Activated CD4-positive, alpha-beta T cell treated with anti-CD3 and anti-CD28 coated beads, Interleukin-10, Interleukin-2, amounts not matched to agents 100 ng/mL and 50 ng/mL, durations not matched to agents 16 hours and 8 hours (primary cell): ENCODE data around the gene ASPM.

ENCODE experiments used
- DNase-seq: peaks from one replicate; pipeline ENCODE4 v3.0.0-alpha.2; 2020

Gene ASPM, protein sequence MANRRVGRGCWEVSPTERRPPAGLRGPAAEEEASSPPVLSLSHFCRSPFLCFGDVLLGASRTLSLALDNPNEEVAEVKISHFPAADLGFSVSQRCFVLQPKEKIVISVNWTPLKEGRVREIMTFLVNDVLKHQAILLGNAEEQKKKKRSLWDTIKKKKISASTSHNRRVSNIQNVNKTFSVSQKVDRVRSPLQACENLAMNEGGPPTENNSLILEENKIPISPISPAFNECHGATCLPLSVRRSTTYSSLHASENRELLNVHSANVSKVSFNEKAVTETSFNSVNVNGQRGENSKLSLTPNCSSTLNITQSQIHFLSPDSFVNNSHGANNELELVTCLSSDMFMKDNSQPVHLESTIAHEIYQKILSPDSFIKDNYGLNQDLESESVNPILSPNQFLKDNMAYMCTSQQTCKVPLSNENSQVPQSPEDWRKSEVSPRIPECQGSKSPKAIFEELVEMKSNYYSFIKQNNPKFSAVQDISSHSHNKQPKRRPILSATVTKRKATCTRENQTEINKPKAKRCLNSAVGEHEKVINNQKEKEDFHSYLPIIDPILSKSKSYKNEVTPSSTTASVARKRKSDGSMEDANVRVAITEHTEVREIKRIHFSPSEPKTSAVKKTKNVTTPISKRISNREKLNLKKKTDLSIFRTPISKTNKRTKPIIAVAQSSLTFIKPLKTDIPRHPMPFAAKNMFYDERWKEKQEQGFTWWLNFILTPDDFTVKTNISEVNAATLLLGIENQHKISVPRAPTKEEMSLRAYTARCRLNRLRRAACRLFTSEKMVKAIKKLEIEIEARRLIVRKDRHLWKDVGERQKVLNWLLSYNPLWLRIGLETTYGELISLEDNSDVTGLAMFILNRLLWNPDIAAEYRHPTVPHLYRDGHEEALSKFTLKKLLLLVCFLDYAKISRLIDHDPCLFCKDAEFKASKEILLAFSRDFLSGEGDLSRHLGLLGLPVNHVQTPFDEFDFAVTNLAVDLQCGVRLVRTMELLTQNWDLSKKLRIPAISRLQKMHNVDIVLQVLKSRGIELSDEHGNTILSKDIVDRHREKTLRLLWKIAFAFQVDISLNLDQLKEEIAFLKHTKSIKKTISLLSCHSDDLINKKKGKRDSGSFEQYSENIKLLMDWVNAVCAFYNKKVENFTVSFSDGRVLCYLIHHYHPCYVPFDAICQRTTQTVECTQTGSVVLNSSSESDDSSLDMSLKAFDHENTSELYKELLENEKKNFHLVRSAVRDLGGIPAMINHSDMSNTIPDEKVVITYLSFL (N-terminal part only)

DNA sequence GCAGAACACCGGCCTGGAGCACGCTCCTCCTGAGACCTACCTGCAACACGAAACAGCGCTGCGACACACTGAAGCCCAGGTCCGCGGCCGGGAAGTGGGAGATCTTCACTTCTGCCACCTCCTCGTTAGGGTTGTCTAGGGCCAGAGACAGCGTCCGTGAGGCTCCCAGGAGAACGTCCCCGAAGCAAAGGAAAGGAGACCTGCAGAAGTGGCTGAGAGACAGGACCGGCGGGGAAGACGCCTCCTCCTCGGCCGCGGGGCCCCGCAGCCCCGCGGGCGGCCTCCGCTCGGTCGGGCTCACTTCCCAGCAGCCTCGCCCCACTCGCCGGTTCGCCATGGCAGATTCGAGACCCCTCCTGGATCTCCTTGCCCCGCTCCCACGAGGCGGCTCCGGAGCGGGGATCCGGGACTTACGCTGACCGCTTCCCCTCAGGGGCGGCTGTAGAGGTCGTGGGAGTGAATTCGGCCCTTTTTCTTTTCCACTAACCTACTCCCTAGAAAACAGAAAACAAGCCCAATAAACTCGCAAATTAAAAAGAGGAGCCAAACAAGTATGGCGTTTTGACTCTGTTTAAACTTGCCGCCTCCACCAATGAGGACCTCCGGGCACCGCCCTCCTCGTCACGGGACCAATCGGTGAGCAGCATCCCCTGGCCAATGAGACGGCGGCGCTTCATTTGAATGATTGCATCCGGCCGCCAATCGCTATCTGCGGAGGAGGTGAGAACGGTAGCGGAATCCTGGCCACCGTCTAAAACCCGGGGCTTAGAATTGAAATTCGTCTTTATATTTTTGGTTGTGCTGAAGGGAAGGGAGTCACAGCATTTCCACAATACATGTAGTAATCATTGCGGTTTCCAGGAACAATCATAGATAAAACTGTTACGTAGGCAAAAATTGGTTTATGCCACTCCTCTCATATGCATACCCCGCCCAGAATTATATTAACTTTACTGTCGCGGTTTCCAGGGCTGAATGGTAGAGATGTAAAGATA is at the start of gene ASPM:
Gene ASPM, minus strand, starts transcription at position 569 of the 995 bp plus-strand sequence. Its CDS starts 232 bp downstream, at position 337.
- DNase-seq, result peak; percentile 97

DNA sequence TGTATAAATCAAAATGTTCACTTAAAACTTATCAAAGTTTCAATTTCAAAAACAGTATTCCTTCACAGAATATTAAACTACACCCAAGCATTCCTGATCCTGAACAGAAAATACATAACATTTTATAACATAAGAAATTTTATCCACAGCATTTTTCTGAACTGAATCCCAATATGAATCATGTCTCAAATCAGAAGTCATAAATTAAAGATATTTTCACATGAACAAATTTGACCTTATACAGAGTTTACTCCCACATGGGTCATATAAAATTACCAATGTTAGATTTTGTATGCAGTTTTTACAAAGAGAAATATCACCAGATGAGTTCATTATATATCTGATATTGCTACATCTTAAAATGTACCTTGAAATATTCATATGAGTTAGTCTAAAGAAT is 48.6 kb upstream of the ASPM start:
- DNase-seq, result no peak

DNA sequence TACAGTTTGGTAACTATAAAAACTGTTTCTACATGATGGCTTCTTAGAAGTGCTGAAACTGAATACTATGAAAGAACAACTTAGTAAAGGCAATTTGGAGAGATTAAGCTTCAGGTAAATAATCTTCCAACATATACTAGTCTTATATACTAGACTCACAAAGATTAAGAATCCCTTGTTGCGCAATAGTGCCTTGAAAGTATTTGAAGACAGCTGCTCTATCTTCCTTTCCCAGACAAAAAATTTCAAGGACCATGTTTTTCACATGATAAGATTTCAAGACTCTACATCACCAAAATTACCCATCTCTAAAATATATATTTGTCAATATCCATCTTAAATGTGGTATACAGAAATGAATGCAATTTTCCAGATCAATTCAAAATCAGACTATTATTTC is 37.7 kb upstream of the ASPM start:
- no peak for DNase-seq

DNA sequence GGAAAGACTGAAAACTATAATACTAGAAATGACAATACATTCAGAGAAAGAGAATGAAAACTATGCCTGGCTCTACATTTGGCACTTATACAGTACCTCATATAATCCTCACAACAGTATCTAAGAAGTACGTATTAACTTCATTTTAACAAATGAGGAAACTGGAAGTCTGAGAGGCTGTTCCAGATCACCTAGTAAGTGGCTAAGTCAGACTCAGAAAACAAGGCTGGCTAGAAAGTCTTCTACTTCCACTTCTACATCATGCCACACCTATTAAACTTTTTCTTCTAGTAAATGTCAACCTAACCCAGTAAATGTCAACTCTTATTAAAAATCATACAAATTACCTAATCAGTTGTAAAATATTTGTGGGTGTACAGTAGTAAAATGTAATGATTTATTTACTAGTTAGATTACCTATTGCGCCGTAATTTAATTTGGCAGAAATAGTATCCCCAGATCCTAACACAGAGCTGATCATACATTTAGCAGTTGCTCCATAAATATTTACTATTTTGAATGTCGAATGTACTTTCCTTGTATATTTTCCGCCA is 36.8 kb upstream of the ASPM start:
- DNase-seq, result no peak

DNA sequence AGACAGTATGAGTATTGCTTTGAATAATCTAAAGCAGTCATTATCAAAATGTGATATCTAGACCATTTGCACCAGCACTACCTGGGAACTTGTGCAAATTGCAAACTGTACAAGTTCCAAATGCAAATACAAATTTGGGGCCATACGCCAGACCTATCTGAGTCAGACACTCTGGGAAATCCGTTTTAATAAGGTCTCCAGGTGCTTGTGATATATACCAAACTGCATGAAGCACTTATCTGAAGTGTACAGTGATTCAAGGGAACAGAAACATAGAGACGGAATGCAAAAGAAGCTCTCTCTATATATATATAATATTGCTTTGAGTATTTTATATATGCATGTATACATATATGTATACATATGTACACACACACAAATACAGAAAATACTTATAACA is 36.2 kb upstream of the ASPM start:
- no peak for DNase-seq

DNA sequence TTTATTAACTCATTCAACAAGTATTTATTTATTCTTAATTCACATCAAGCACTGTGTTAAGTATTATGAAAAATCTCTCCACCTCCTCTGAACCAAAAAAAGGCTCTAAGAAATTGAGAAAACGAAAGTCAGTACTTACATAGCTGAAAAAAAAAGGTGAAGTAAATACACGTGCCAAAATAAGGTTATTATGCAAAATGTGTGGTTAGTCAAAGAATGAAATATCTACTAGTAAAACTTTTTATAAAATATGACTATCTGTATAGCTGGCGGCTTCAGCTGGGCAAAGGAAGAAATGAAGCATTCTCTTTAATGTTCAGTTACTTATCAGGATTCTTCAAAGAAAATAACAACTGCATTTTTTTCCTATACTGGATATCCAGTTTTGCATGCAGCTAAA is 35.5 kb upstream of the ASPM start:
- no peak for DNase-seq

DNA sequence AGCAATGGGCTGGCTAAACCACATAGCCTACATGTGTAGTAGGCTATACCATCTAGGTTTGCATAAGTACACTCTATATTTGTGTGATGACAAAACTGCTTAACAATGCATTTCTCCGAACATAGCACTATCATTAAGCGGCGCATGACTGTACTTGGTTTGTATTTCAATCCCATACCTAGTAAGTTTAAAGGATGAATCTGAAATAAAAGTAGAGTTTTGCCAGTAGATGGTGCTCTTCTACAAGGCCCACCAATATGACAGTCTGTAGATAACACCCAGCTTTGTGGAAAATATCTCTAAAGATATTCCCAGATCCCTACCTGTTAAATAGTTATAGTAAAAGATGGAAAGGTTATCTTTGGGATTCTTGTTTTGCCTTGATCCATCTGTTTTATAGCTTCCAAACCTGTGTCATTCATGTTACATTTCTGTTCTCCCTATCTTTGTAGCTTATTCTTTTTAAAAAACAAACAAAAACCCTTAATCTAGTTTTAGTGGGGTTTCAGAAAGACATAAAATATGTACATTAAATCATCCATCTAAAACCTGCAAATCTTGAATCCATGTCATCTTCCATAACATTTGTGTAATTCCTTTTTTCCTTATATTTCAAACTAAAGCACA is 33.9 kb upstream of the ASPM start:
- peak; percentile 36 for DNase-seq

DNA sequence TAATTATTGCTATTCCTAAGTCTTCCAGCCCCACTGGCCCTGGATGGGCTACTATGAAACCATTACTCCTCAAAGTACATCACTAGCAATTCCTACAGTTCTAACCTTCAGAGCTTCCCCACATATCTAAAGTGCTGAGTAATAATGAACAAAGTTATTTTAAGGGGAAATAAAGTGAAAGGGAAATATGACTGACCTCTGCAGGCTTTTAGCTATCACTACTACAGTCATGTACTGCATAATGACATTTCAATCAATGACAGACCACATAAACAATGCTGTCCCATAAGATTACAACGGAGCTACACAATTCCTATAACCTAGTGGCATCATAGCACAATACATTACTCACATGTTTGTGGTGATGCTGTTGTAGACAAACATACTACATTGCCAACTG is 32.5 kb upstream of the ASPM start:
- DNase-seq, result peak; percentile 11

DNA sequence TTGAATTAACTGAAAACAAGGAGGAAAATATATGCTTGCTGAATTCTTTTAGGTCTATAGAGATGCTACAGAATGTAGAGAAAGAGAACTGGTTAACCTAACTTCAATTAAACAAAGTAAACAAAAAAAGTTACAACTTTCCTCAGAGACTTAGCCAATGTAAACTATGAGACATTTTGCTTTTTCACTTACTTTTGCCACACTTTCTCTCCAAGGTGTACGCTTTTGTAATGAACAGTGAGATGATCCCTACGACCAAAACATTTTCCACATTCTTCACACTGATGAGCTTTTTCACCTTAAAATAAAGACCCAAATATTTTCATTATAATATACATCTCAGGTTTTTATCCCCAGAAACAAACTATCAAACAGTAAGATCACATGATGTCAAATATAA is 28.3 kb upstream of the ASPM start:
- no peak for DNase-seq

DNA sequence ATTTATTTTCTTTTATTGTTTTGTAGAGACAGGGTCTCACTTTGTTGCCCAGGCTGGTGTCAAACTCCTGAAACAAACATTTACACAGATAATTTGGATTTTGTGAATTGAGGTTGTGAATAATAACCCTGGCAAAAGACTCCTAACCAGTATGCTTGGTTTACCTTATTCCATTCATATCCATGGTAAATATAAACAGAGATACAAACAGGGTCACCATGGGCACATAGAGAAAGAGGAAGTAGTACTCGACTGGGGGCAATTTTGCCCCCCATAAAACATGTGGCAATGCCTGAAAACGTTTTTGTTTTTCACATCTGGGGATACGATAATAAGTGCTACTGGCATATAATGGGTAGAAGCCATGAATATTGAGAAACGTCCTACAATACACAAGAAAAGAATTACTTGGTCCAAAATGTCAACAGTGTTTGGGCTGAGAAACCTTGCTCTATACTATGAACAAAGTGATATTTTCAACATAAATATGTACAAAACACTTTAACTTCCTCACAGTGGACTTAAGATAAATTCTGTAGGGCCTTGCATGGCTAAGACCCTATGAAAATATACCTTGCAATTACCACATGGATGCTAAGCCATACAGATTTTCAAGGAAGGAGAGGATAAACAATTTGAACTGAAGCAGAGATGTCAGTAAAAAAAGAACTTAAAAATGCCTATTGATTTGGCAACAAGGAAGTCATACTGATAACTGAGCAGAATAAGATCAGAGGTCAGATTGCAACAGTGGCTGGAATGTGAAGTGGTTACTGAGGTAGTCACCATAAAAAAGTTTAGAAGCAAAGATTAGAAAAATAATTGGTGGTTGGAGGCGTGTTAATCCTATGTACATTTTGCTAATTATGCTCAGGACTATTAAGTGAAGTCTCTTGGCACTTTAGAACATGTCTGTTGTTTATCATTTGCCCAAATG is 27.4 kb upstream of the ASPM start:
- no peak for DNase-seq

DNA sequence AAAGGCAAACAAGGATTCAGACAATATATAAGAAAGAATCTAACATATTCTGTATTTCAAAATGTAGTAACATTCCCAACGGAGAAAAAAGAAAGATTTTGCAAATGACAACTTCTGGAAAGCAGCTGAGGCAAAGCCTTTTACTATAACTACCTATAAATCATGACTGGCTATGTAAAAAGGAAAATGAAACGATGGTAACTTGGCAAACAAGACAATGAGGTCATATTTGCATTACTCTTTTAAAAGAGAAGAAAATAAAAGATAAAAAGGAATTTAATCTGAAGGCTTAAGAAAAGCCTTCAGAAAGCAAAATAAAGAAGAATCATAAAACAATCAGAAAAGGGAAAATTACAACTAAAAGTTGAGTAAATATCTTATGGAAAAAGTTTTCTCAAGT is 25.1 kb upstream of the ASPM start:
- DNase-seq, result no peak

DNA sequence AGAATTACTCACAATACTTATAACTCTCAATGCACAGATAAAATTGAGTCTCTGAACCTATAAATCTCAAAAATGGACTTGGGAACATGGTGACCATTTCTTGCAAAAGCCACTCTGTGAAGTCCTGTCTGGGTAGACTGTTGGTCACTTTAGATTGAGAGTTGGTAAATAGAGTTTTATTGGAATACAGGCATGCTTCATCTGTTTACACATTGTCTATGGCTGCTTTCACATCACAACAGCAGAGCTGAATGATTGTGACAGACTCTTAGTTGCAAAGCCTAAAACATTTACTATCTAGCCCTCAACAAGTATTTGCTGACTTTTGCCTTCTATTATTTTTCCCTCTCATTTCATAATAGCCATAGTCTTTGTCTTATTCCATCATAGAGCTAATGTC is 24.1 kb upstream of the ASPM start:
- no peak for DNase-seq

DNA sequence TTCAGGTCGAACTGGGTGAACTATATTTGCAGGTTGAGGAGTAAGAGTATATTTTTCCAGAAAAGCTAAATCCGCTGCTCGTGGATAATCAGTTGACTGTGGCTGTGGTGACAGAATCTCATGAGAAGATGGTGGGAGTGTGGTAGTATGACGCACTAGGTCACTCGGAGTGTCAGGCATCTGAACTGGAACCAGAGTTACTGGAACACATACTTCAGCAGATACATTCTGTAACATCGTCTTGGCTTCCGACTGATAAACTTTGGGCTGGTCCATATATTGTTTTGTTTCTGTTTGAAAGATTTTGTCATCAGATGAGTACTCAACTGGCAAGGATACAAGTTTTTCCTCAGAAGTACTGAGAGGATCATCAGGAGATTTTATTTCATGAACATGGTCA is 13.0 kb upstream of the ASPM start:
- no peak for DNase-seq

DNA sequence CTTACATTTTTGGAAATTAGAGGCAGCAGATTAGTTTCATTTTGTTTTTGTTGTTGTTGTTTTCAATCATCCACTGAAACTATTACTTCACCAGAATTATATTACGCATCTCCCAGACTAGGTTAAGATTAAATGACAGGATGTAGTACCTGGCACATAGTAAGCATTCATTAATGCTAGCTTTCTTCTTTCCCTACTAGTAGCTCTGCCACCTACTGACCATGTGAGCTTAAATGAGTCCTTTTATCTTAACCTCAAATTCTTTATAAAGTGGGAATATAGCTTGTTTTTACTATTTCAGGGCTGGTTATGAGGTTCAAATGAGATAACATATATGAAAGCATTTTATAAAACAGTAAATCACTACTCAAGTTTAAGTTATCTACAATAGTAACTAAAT is 10.2 kb upstream of the ASPM start:
- DNase-seq, result no peak

DNA sequence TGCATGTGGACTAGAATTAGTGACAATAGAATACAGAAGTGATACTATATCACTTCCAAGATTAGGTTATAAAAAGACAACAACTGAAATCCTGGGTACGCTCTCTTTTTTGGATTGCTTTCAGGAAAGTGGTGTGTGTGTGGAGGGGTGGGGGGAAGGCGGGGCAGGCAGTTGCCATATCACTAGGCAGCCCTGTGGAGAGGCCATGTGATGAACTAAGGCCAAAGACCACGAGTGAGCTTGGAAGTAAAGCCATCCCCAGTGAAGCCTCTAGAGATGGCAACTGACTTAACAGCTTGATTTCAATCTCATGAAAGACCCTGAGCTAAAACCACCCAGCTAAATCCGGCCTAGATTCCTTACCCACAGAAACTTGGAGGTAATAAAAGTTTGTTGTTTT is 6.2 kb upstream of the ASPM start:
- DNase-seq, result no peak

DNA sequence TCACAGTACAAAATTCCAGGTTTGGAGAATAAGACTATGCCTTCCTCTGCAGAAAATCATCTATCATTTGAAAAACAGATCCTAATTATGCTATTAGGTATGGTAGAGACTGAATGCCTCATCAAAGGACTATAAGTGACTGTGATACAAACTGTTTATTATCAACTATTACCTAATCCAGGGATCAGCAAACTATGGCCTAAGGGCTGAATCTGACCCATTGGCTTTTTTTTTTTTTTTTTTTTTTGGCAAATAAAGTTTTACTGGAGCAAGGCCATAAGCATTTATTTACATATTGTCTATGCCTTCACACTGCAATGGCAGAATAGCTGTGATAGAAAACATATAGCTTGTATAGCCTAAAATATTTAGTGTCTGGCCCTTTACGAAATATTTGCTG is 4.7 kb upstream of the ASPM start:
- DNase-seq, result no peak

DNA sequence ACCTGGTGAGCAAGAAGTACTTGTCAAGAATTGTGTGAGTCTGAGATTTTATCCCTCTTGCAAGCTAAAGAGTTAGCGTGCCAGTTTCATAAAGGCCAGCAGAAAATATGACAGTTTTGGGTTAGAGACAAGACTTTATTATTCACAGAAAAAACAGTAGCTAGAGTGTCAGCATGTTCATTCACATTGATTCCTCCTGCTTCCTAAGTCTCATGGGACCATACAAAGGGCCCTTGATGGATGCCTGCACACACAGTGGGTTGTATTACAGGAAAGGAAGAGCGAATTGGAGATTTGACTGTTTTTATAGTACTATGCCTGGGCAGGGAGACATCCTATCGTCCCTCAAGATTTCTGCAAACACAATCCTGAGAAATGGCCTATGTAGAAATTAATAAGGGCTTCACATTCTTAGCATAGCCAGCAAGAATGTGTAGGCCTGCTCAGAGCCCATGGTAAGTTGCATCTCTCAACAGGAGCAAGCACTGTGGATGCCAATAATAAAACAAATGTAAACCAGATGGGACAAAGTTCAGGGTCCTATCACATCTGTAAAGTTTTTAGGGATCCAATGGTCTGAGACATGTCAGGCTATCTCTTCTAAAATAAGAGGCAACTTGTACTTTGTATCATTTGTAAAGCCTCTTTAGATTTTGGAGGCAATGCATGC is 4.0 kb upstream of the ASPM start:
- DNase-seq, result no peak

DNA sequence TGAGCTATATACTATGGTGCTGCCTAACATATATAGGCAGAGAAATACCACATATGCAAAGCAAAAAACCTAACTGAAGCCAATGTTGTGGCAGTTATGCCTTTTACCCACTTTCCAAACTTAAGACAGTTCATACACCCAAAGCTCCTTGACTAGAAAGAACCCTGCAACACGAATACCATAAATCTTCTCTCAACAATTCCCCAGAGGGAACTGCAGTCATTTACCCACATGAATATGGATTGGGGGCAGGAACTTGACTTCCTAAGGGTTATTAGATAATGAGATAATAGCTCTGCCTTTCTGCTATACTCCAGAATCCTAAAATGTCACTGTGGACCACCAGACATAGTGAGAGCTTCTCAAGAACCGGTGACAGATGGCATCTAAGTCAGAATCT is 2.9 kb upstream of the ASPM start:
- DNase-seq, result no peak

DNA sequence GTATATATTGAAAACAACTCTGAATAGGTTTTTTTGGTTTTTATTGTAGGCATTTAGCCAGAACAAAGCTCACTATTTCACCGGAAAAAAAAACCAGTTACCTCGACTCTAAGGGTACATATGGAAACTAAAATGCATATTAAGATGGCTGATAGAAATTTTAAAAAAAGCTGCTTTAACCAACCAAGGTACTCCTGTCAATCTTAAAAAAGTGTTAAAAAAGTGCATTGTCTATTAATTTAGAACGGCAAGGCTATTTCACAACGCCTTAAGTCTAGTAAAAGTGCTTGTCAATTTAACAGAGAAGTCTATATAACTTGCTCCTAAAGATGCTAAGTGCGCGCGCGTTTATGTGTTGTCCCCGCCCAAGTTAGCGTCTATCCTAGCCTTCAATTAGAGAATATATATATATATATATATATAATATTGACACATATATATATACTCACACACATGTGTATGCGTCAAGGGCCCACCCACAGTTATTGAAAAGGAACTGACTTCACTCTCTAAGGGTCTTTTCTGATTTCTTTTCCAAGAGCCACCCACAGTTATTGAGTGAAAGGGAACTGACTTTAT is 934 bp downstream of the ASPM start:
- DNase-seq, result peak; percentile 4
